Neural progenitor cell (in vitro differentiated cells): ENCODE measurements around the gene MCM8. TPM values are rescaled to one million over a fixed set of nuclear protein-coding genes. Genes with fewer than 3 reads are reported as not detected.

Source experiments
- DNase-seq: peaks from one replicate; pipeline ENCODE4 v3.0.0-alpha.2; 2016; ENCODE audit warnings: low spot score
- H2AFZ ChIP-seq: fragments of 200-600 bp; sonication (generic); replicated peaks from 2 replicates; pipeline ENCODE4 v1.6.1; 2016; ENCODE audit warnings: antibody characterized with exemption
- H3F3A ChIP-seq: fragments of 200-600 bp; sonication (generic); 2 replicates; pipeline ENCODE4 v1.6.1; 2016; ENCODE audit warnings: antibody characterized with exemption, low read depth
- H3K27ac ChIP-seq: fragments of 200-600 bp; sonication (generic); 2 replicates; pipeline ENCODE4 v1.5.1; 2016; ENCODE audit warnings: mild to moderate bottlenecking
- H3K27me3 ChIP-seq: fragments of 200-600 bp; sonication (generic); 2 replicates; pipeline ENCODE4 v1.6.1; 2016; ENCODE audit warnings: mild to moderate bottlenecking, moderate library complexity
- H3K36me3 ChIP-seq: fragments of 200-600 bp; sonication (generic); 2 replicates; pipeline ENCODE4 v1.5.1; 2016
- H3K4me1 ChIP-seq: fragments of 200-600 bp; sonication (generic); 2 replicates; pipeline ENCODE4 v1.6.1; 2016; ENCODE audit warnings: mixed run types
- H3K4me2 ChIP-seq: fragments of 200-600 bp; sonication (generic); 2 replicates; pipeline ENCODE4 v1.6.1; 2016
- H3K4me3 ChIP-seq: fragments of 200-600 bp; sonication (generic); 2 replicates; pipeline ENCODE4 v1.5.1; 2016
- H3K79me2 ChIP-seq: fragments of 200-600 bp; sonication (generic); 2 replicates; pipeline ENCODE4 v1.6.1; 2016; ENCODE audit warnings: low read depth
- H3K9ac ChIP-seq: fragments of 200-600 bp; sonication (generic); 2 replicates; pipeline ENCODE4 v1.6.1; 2016
- H3K9me3 ChIP-seq: fragments of 200-600 bp; sonication (generic); 2 replicates; pipeline ENCODE4 v1.5.1; 2016; ENCODE audit warnings: low read depth
- H4K20me1 ChIP-seq: fragments of 200-600 bp; sonication (generic); 2 replicates; pipeline ENCODE4 v1.6.1; 2016; ENCODE audit warnings: low read depth
- H3K27ac Mint-ChIP-seq: 3 replicates; pipeline ENCODE4 v1.8.0; 2021; ENCODE audit warnings: mixed read lengths
- H3K27me3 Mint-ChIP-seq: 2 replicates; pipeline ENCODE4 v1.8.0; 2022; ENCODE audit warnings: low read depth, mild to moderate bottlenecking, inconsistent platforms, moderate library complexity, mixed read lengths; ENCODE audit not compliant: insufficient read depth
- H3K36me3 Mint-ChIP-seq: 3 replicates; pipeline ENCODE4 v1.8.0; 2021; ENCODE audit warnings: mixed read lengths
- H3K4me1 Mint-ChIP-seq: 3 replicates; pipeline ENCODE4 v1.8.0; 2021; ENCODE audit warnings: mixed read lengths
- H3K4me3 Mint-ChIP-seq: 3 replicates; pipeline ENCODE4 v1.8.0; 2021; ENCODE audit warnings: mild to moderate bottlenecking, moderate library complexity, mixed read lengths
- H3K9me3 Mint-ChIP-seq: 3 replicates; pipeline ENCODE4 v1.8.0; 2020; ENCODE audit warnings: mixed read lengths
- EZH2 ChIP-seq: fragments of 200-600 bp; sonication (generic); IDR thresholded peaks from 2 replicates; pipeline ENCODE4 v1.6.1; 2017; ENCODE audit warnings: antibody characterized with exemption, mild to moderate bottlenecking, moderate library complexity
- EZH2phosphoT487 ChIP-seq: fragments of 200-600 bp; sonication (generic); IDR thresholded peaks from 2 replicates; pipeline ENCODE4 v1.6.1; 2017; ENCODE audit warnings: antibody characterized with exemption
- total RNA-seq: library from RNA; depleted of rRNA; stranded (reverse); fragments of >200 nt; gene quantifications from 2 replicates; pipeline ENCODE4 v1.2.3, GENCODE V29; 2015; ENCODE audit warnings: low replicate concordance
- TF ChIP-seq, protein P1 (sequence below): fragments of 200-600 bp; sonication (generic); IDR thresholded peaks from 2 replicates; pipeline ENCODE4 v1.5.1; 2017; ENCODE audit warnings: antibody characterized with exemption, mild to moderate bottlenecking

The MCM8 gene
- total RNA-seq, 1 donor from 2014 or later: 45.2 TPM

- peaks cover 46% of the 10 kb centered on the region for H3K79me2 ChIP-seq
- TF ChIP-seq, protein P1, sequence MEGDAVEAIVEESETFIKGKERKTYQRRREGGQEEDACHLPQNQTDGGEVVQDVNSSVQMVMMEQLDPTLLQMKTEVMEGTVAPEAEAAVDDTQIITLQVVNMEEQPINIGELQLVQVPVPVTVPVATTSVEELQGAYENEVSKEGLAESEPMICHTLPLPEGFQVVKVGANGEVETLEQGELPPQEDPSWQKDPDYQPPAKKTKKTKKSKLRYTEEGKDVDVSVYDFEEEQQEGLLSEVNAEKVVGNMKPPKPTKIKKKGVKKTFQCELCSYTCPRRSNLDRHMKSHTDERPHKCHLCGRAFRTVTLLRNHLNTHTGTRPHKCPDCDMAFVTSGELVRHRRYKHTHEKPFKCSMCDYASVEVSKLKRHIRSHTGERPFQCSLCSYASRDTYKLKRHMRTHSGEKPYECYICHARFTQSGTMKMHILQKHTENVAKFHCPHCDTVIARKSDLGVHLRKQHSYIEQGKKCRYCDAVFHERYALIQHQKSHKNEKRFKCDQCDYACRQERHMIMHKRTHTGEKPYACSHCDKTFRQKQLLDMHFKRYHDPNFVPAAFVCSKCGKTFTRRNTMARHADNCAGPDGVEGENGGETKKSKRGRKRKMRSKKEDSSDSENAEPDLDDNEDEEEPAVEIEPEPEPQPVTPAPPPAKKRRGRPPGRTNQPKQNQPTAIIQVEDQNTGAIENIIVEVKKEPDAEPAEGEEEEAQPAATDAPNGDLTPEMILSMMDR: no peak
- TF ChIP-seq EZH2phosphoT487: no peak
- TF ChIP-seq EZH2: no peak
These were observed 56.1 kb downstream of the MCM8 start for GRCh38 chr20:6006603-6006949.

DNA sequence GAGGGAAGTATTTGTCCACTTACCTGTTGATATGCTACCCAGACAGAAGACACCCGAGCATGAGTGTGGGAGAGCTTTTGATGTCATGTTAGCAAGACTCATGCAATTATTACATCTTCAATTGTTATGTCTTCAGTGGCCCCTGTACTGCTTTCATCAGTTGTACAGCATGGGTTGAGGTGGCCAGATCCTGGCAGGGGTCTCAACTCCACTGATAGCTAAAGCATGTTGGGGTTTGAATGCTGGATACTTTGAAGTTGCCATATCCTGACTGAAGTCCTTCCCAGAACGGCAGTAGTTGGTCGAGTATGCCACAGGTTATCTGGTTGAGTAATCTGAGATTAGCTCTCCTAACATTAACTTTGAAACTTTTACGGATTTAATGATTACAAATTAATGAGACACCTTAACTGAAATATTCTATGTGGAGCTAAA, 56.7 kb downstream of the MCM8 start:
- H3K9ac ChIP-seq: peak overlapping the region; percentile 50

More at GRCh38 chr20:6006603-6006949, 56.1 kb downstream of the MCM8 start:
- H3K27ac ChIP-seq: peak overlapping the region; percentile 82
- peaks cover 29% of the 10 kb centered on the region for H3K4me1 Mint-ChIP-seq
- H3K4me3 Mint-ChIP-seq: peak overlapping the region; percentile 98
- peak overlapping the region; percentile 98 for H3K4me2 ChIP-seq
- H2AFZ ChIP-seq: peak overlapping the region; percentile 14
- DNase-seq: no peak
- H3K36me3 Mint-ChIP-seq: peaks cover 2% of the 10 kb centered on the region
- no peaks in the 10 kb centered on the region for H3K9me3 Mint-ChIP-seq
- peak overlapping the region; percentile 97 for H3K4me3 ChIP-seq
- H3F3A ChIP-seq: peaks cover 28% of the 10 kb centered on the region
- H3K27me3 ChIP-seq: no peaks in the 10 kb centered on the region
- no peaks in the 10 kb centered on the region for H3K9me3 ChIP-seq
- peaks cover 4% of the 10 kb centered on the region for H3K36me3 ChIP-seq
- no peaks in the 10 kb centered on the region for H3K27me3 Mint-ChIP-seq
- H3K4me1 ChIP-seq: peaks cover 24% of the 10 kb centered on the region
- peak overlapping the region; percentile 93 for H3K27ac Mint-ChIP-seq
- H3K9ac ChIP-seq: peak overlapping the region; percentile 50
- H4K20me1 ChIP-seq: peaks cover 25% of the 10 kb centered on the region

DNA sequence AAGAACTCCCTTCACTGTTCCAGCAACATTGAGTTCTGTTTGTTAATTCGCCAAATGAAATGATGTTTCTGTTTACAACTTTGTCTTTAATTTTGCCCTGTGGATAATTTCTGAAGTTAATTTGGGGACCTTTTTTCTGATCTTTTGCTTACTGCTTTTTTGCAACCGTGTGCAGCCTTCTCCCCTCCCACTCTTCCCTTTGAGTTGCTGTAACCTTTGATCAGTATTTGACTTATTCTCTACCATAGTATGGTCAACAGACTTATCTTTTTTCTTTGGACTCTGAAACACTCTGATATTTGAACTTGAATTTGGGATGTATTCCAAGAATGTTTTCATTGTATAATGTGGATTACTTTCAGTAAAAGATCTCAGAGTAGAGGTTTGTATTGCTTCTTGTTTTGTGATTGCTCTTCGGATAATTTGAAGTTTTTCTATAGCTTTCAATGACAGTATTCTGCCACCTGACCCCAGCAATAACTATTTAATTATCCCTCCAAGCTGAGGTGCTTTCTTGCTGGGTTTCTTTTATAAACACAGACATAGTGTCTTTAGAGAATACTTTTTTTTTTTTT, 57.2 kb downstream of the MCM8 start:
- H3K9ac ChIP-seq: no peak overlapping the region
- H3K9me3 Mint-ChIP-seq: no peaks in the 10 kb centered on the region
- H3K4me1 ChIP-seq: peaks cover 24% of the 10 kb centered on the region
- H3K36me3 ChIP-seq: peaks cover 4% of the 10 kb centered on the region
- DNase-seq: no peak
- peaks cover 25% of the 10 kb centered on the region for H4K20me1 ChIP-seq
- no peak overlapping the region for H2AFZ ChIP-seq
- TF ChIP-seq, protein P1: no peak
- TF ChIP-seq EZH2 (no peak), EZH2phosphoT487 (no peak)
- H3K27ac Mint-ChIP-seq: no peak overlapping the region
- no peaks in the 10 kb centered on the region for H3K9me3 ChIP-seq
- H3K4me3 Mint-ChIP-seq: peak overlapping the region; percentile 98
- peaks cover 12% of the 10 kb centered on the region for H3K36me3 Mint-ChIP-seq
- H3K79me2 ChIP-seq: peaks cover 55% of the 10 kb centered on the region
- peak overlapping the region; percentile 98 for H3K4me2 ChIP-seq
- peak overlapping the region; percentile 97 for H3K4me3 ChIP-seq
- no peaks in the 10 kb centered on the region for H3K27me3 Mint-ChIP-seq
- H3K27me3 ChIP-seq: no peaks in the 10 kb centered on the region
- no peak overlapping the region for H3K27ac ChIP-seq
- H3K4me1 Mint-ChIP-seq: peaks cover 29% of the 10 kb centered on the region
- H3F3A ChIP-seq: peaks cover 28% of the 10 kb centered on the region

More for the DNA sequence above, 56.7 kb downstream of the MCM8 start:
- H4K20me1 ChIP-seq: peaks cover 25% of the 10 kb centered on the region
- peaks cover 24% of the 10 kb centered on the region for H3K4me1 ChIP-seq
- Mint-ChIP-seq H3K9me3 (no peaks in the 10 kb centered on the region), H3K4me1 (peaks cover 29% of the 10 kb centered on the region), H3K27me3 (no peaks in the 10 kb centered on the region), H3K4me3 (peak overlapping the region; percentile 98), H3K36me3 (peaks cover 7% of the 10 kb centered on the region), H3K27ac (no peak overlapping the region)
- H3K4me3 ChIP-seq: peak overlapping the region; percentile 97
- H3K79me2 ChIP-seq: peaks cover 51% of the 10 kb centered on the region
- peaks cover 4% of the 10 kb centered on the region for H3K36me3 ChIP-seq
- no peaks in the 10 kb centered on the region for H3K9me3 ChIP-seq
- H2AFZ ChIP-seq: no peak overlapping the region
- peak overlapping the region; percentile 98 for H3K4me2 ChIP-seq
- H3F3A ChIP-seq: peaks cover 28% of the 10 kb centered on the region
- TF ChIP-seq, protein P1: no peak
- TF ChIP-seq EZH2phosphoT487 (no peak), EZH2 (no peak)
- H3K27ac ChIP-seq: no peak overlapping the region
- no peaks in the 10 kb centered on the region for H3K27me3 ChIP-seq
- peak; percentile 9 for DNase-seq
